ENCODE measurements around the gene HTR3C.

HTR3C gene

DNA sequence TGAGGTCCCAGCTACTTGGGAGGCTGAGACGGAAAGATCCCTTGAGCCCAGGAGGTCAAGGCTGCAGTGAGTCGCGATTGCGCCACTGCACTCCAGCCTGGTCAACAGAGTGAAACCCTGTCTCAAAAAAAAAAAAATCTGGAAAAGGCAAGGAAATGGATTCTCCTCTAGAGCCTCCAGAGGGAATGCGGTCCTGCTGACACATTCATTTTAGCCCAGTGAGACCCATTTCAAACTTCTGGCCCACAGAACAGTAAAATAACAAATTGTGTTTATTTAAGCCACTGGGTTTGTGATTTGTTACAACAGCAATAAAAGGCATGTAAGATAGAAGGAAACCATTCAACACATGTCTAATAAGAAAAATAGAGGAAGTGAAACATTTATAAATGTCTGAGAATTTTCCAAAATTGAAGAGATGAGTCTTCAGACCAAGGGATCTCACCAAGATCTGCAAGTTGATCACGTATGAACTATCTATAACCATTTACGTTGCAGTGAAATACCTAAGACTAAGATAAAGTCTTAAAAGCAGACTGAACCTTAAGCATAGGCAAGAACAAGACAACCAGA, 44.0 kb downstream of the HTR3C start, which contains the start of gene HTR3E:
TSS of gene HTR3E (plus strand) at position 254 of the 573 bp plus-strand sequence. CDS start 466 bp downstream, outside the sequence.
- DNase-seq = no peak

DNA sequence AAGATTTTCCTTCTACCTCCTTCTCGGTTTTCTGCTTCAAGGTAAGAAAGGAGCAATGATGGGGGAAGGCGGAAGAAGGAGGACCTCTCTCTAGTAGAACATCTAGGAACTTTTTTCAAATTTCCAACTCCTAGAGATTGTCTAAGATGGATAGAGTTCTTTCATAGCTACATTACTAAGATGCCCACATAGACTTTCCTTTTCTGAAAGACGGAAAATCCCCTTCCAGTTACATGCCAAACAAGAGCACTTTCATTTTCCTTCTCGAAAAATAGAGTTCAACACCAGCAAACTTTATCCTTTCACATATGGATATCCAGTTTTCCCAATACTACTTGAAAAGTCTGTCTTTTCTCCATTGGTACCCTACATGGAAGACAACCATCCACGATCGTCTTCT, 44.7 kb downstream of the HTR3C start:
- DNase-seq = no peak

DNA sequence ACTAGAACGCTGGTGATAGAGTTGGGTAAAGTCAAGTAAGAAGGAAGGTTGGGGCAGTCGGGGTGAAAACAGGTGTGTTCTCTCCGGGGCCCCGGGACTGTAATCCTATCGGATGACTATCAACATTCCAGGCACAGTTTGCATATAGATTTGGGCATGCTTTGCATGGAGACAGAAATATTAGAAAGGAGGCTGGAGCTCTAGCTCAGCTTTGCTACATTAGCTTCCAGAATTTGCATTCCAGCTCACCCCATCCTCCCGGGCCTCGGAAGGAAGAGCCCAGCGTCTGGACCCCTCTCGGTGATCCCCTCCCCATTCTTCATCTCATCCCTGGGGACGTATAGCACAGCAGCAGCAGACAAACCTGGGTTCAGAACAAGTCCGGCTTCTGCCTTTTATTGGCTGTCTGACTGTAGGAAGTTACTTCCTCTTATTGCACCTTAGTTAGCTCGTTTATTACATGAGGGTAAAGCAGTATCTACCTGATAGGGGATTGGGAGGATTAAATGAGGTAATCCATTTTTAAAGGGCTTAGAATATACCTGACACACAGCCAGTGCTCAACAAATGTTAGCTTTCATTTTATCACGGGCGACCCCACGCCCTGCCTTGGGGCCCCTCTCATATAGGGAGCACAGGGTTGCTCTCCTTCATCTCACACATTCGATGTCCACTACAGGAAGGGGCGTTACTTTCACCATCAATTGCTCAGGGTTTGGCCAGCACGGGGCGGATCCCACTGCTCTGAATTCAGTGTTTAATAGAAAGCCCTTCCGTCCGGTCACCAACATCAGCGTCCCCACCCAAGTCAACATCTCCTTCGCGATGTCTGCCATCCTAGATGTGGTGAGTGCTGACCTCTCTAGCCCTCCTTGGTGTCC, 47.2 kb downstream of the HTR3C start:
- no peak for DNase-seq
